A549 (cell line): ENCODE results near the gene PCDHGB7. TPM values are rescaled to one million over a fixed set of nuclear protein-coding genes. Genes with fewer than 3 reads are reported as not detected.
"Not testable (repeated sequence)": the region's sequence is repeated elsewhere in the genome, so short reads cannot be mapped to it uniquely, and the experiment has no call there.

Experiments used
- ATAC-seq, 2 experiments: fragments of 200-7000 bp in 1 of 2; fragments of >200 bp in 1 of 2; cut with Nextera tagmentation in 1 of 2; cut with Tn5 transposase in 1 of 2; 3 replicates each; pipeline versions ENCODE4 v1.8.0 to v1.9.1; 2018 to 2020; ENCODE audit warnings: mild to moderate bottlenecking in 1 of 2, moderate library complexity in 1 of 2
- CTCF ChIA-PET: fragments of 300-600 bp; sonication (Branson Sonifier 250); formaldehyde crosslinking; extraction: SDS; loops from one replicate; lab custom pipeline; 2021; ENCODE audit warnings: antibody characterized with exemption, inconsistent platforms; lab: Yijun Ruan, JAX
- POLR2A ChIA-PET: fragments of 350-600 bp; formaldehyde crosslinking; extraction: SDS; loops from one replicate; lab custom pipeline; 2021; ENCODE audit warnings: antibody characterized with exemption, inconsistent platforms; lab: Yijun Ruan, JAX
- DNase-seq, 2 experiments: peaks; one replicate each; pipeline versions ENCODE4 v3.0.0 to v3.0.0-alpha.2; 2011 to 2016; ENCODE audit warnings: low read depth in 1 of 2, low spot score in 1 of 2
- FAIRE-seq: peaks from 2 replicates; lab custom pipeline; 2011; peaks lifted over from hg19 to GRCh38; lab: Jason Lieb, UNC
- H3K27ac ChIP-seq, 2 experiments: fragments of >200 bp; sonication (Bioruptor Twin); formaldehyde crosslinking; 3 replicates each; pipeline ENCODE4 v1.5.1; 2016 to 2017
- H3K4me1 ChIP-seq: fragments of >200 bp; sonication (Bioruptor Twin); formaldehyde crosslinking; 3 replicates; pipeline ENCODE4 v1.6.1; 2016
- H3K4me2 ChIP-seq: fragments of >200 bp; sonication (Bioruptor Twin); formaldehyde crosslinking; 3 replicates; pipeline ENCODE4 v1.6.1; 2016
- H3K4me3 ChIP-seq: fragments of >200 bp; sonication (Bioruptor Twin); formaldehyde crosslinking; 3 replicates; pipeline ENCODE4 v1.5.1; 2016
- H3K9me3 ChIP-seq: fragments of >200 bp; sonication (Bioruptor Twin); formaldehyde crosslinking; 3 replicates; pipeline ENCODE4 v1.6.1; 2016
- CBX8 ChIP-seq: fragments of 200-600 bp; sonication (generic); IDR thresholded peaks from 2 replicates; pipeline ENCODE4 v1.6.1; 2016
- EHMT2 ChIP-seq: fragments of 200-600 bp; sonication (generic); IDR thresholded peaks from 2 replicates; pipeline ENCODE4 v1.6.1; 2016; ENCODE audit warnings: antibody characterized with exemption, low read depth, mild to moderate bottlenecking, moderate library complexity
- EP300 ChIP-seq, 2 experiments: fragments of >200 bp; sonication (Bioruptor Twin); formaldehyde crosslinking; IDR thresholded peaks; 2 replicates in 1 of 2; 3 replicates in 1 of 2; pipeline ENCODE4 v1.6.1; 2016 to 2017
- HOXA7 ChIP-seq: fragments of 250-450 bp; sonication (Bioruptor Pico); IDR thresholded peaks from 2 replicates; pipeline ENCODE4 v1.5.0; 2020; ENCODE audit warnings: mild to moderate bottlenecking, moderate library complexity
- HOXB5 ChIP-seq: fragments of 250-450 bp; sonication (Bioruptor Pico); IDR thresholded peaks from 2 replicates; pipeline ENCODE4 v1.5.0; 2020; ENCODE audit warnings: mild to moderate bottlenecking, moderate library complexity
- JUN ChIP-seq, 2 experiments: fragments of >200 bp; sonication (Bioruptor Twin); formaldehyde crosslinking; IDR thresholded peaks; 2 replicates in 1 of 2; 3 replicates in 1 of 2; pipeline ENCODE4 v1.6.1; 2016 to 2017
- MAZ ChIP-seq: fragments of 150-350 bp; IDR thresholded peaks from 2 replicates; pipeline ENCODE4 v1.6.1; 2014; ENCODE audit warnings: antibody characterized with exemption, low read depth, low read length, borderline replicate concordance
- RAD21 ChIP-seq, 2 experiments: fragments of >200 bp in 1 of 2; sonication (Bioruptor Twin) in 1 of 2; formaldehyde crosslinking in 1 of 2; IDR thresholded peaks in 1 of 2; conservative IDR thresholded peaks in 1 of 2; 2 replicates in 1 of 2; 3 replicates in 1 of 2; pipeline ENCODE4 v1.6.1; 2012 to 2018; ENCODE audit warnings: inconsistent platforms in 1 of 2
- SMC3 ChIP-seq: fragments of >200 bp; sonication (Bioruptor Twin); formaldehyde crosslinking; IDR thresholded peaks from 3 replicates; pipeline ENCODE4 v1.6.1; 2018; ENCODE audit warnings: inconsistent platforms
- TFCP2L1 ChIP-seq: fragments of 250-450 bp; sonication (Bioruptor Pico); IDR thresholded peaks from 2 replicates; pipeline ENCODE4 v1.5.0; 2021; ENCODE audit warnings: mild to moderate bottlenecking
- TP53 ChIP-seq: fragments of 250-450 bp; sonication (Bioruptor Pico); IDR thresholded peaks from 2 replicates; pipeline ENCODE4 v1.5.0; 2021; ENCODE audit warnings: mild to moderate bottlenecking, moderate library complexity
- ZNF302 ChIP-seq: fragments of 250-450 bp; sonication (Bioruptor Pico); IDR thresholded peaks from 2 replicates; pipeline ENCODE4 v1.9.0; 2021; ENCODE audit warnings: inconsistent platforms, mild to moderate bottlenecking, moderate library complexity
- WGBS: methylation state at CpG from one replicate; pipeline ENCODE4 v1.1.6; 2017; ENCODE audit errors: missing lambda C conversion rate; 5-methylcytosine and 5-hydroxymethylcytosine counted together
- polyA plus RNA-seq, 4 experiments: library from polyadenylated mRNA; depleted of rRNA in 3 of 4; stranded (reverse); fragments of >200 nt; fragmentation: RNase III in 1 of 4; extraction: RNeasy Plus Mini Kit Qiagen cat#74134 plus additional on column Dnase treatment in 1 of 4; gene quantifications; 2 replicates in 3 of 4; 3 replicates in 1 of 4; pipeline ENCODE4 v1.2.3, GENCODE V29; 2011 to 2017
- TF ChIP-seq, protein P1 (sequence below): IDR thresholded peaks from 2 replicates; pipeline ENCODE4 v1.6.1; 2012
- TF ChIP-seq, protein P2 (sequence below): IDR thresholded peaks from 2 replicates; pipeline ENCODE4 v1.6.1; 2012; ENCODE audit warnings: low read depth, borderline replicate concordance

The PCDHGB7 gene
- polyA plus RNA-seq, 2 of the 4 experiments (the other 2 are of a cell fraction) = 0.06 to 0.14 TPM

DNA sequence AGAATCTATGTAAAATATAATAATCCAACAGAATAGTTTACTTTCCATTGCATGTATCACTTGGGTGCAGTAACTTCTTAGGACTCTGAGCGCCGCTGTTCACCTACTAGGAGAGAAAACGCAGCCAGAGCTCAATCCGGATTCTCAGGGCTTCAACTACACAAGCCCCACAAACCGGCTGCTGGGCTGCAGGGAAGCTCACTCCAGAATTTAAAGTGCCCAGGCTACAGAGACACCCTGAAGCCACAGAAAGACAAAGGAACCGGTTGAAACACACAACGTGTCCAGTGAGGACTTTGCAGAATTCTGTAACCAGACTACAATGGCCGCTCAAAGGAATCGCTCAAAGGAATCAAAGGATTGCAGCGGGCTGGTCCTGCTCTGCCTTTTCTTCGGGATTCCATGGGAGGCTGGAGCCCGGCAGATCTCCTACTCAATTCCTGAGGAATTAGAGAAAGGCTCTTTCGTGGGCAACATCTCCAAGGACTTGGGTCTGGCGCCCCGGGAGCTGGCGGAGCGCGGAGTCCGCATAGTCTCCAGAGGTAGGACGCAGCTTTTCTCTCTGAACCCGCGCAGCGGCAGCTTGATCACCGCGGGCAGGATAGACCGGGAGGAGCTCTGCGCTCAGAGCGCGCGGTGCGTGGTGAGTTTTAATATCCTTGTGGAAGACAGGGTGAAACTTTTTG, 4.5 kb upstream of the PCDHGB7 start, which contains the start of gene PCDHGA10:
Gene PCDHGA10, plus strand, starts transcription at position 134 of the 686 bp plus-strand sequence. Its CDS starts 189 bp downstream, at position 323.
- no peak within 1 kb of the TSS for H3K4me3 ChIP-seq

GRCh38 chr5:141413540-141414069, 3.9 kb upstream of the PCDHGB7 start:
- ATAC-seq (no peak), FAIRE-seq (no peak), DNase-seq (no peak)
- TF ChIP-seq ZNF302 (CRISPR knock-in tag) (no peak), EP300 (IDR thresholded peaks at IDR 0.05) (no peak), HOXA7 (CRISPR knock-in tag) (no peak), SMC3 (no peak), HOXB5 (CRISPR knock-in tag) (no peak), EHMT2 (no peak), CBX8 (no peak), TP53 (CRISPR knock-in tag) (no peak), TFCP2L1 (CRISPR knock-in tag) (no peak), MAZ (no peak)
- TF ChIP-seq, protein P1, sequence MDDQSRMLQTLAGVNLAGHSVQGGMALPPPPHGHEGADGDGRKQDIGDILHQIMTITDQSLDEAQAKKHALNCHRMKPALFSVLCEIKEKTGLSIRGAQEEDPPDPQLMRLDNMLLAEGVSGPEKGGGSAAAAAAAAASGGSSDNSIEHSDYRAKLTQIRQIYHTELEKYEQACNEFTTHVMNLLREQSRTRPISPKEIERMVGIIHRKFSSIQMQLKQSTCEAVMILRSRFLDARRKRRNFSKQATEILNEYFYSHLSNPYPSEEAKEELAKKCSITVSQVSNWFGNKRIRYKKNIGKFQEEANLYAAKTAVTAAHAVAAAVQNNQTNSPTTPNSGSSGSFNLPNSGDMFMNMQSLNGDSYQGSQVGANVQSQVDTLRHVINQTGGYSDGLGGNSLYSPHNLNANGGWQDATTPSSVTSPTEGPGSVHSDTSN = no peak
- TF ChIP-seq, protein P2, sequence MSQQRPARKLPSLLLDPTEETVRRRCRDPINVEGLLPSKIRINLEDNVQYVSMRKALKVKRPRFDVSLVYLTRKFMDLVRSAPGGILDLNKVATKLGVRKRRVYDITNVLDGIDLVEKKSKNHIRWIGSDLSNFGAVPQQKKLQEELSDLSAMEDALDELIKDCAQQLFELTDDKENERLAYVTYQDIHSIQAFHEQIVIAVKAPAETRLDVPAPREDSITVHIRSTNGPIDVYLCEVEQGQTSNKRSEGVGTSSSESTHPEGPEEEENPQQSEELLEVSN = no peak
- Histone ChIP-seq H3K4me1 (no peaks in the 10 kb centered on the region), H3K4me2 (no peak overlapping the region), H3K9me3 (peaks cover 33% of the 10 kb centered on the region), H3K27ac (no peak overlapping the region), H3K4me3 (no peak overlapping the region)
- WGBS = 73% methylated on average over 25 of the region's 25 CpGs
- CTCF ChIA-PET = interaction anchor here (0.8 to 2.0 kb wide), 6 partner anchors 16 to 592 kb away, joined by 3 to 5 read pairs (median 4); partner anchors contain the start of genes PCDHA5, PCDHGB1 and PCDHGB5
- POLR2A ChIA-PET = no interaction called here

More for the DNA sequence above, 4.5 kb upstream of the PCDHGB7 start, which contains the start of gene PCDHGA10:
- ChIA-PET POLR2A (no interaction called here), CTCF (interaction anchor here (1.0 to 2.0 kb wide), 5 partner anchors 15 to 145 kb away, joined by 3 to 5 read pairs (median 4); partner anchors contain the start of genes PCDHGB1 and PCDHGB5)
- ATAC-seq (no peak), FAIRE-seq (no peak), DNase-seq (no peak)
- H3K4me1 ChIP-seq = no peaks in the 10 kb centered on the region
- peaks cover 28% of the 10 kb centered on the region for H3K9me3 ChIP-seq
- TF ChIP-seq JUN (IDR thresholded peaks at IDR 0.05) = no peak
- TF ChIP-seq RAD21 (conservative IDR thresholded peaks at IDR 0.05 in 1 of 2, IDR thresholded peaks at IDR 0.05 in 1 of 2) = peak in 1 of 2 experiments; percentile 13; a peak in 1 of 5 replicates
- WGBS = 71% methylated on average over 31 of the region's 31 CpGs
- no peak within 1 kb of the TSS for H3K27ac ChIP-seq
- no peak within 1 kb of the TSS for H3K4me2 ChIP-seq

GRCh38 chr5:141414548-141415274, 2.8 kb upstream of the PCDHGB7 start:
- WGBS = 75% methylated on average over 27 of the region's 46 CpGs
- CTCF ChIA-PET = interaction anchor here (0.8 kb wide), 2 partner anchors 108 to 593 kb away, joined by 3 read pairs; partner anchors contain the start of gene PCDHA5
- DNase-seq, FAIRE-seq, H3K4me2 ChIP-seq, H3K4me3 ChIP-seq, H3K4me1 ChIP-seq, H3K27ac ChIP-seq, ATAC-seq, POLR2A ChIA-PET: not testable (repeated sequence)
- peaks cover 38% of the 10 kb centered on the region for H3K9me3 ChIP-seq

DNA sequence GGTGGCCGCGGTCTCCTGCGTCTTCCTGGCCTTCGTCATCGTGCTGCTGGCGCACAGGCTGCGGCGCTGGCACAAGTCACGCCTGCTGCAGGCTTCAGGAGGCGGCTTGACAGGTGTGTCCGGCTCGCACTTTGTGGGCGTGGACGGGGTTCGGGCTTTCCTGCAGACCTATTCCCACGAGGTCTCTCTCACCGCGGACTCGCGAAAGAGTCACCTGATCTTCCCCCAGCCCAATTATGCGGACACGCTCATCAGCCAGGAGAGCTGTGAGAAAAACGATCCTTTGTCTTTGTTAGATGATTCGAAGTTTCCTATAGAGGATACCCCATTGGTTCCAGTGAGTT, 2.2 kb upstream of the PCDHGB7 start:
- H3K4me3 ChIP-seq, H3K4me1 ChIP-seq, ATAC-seq, CTCF ChIA-PET, FAIRE-seq, H3K4me2 ChIP-seq, H3K27ac ChIP-seq, POLR2A ChIA-PET, DNase-seq: not testable (repeated sequence)
- 72% methylated on average over 21 of the region's 24 CpGs for WGBS
- H3K9me3 ChIP-seq = peaks cover 40% of the 10 kb centered on the region
